Measurements from ENCODE around the gene TRIM15. TPM values are rescaled to one million over a fixed set of nuclear protein-coding genes. Genes with fewer than 3 reads are reported as not detected.

The TRIM15 gene
- total RNA-seq, 1 donor from 2014 or later: 0.92 TPM

- Mint-ChIP-seq H3K4me3 (no peak overlapping the region), H3K36me3 (peaks cover 40% of the 10 kb centered on the region), H3K27ac (no peak overlapping the region), H3K4me1 (ENCODE audit: unreplicated experiment) (no peaks in the 10 kb centered on the region), H3K9me3 (no peaks in the 10 kb centered on the region), H3K27me3 (no peaks in the 10 kb centered on the region)
- DNase-seq (ENCODE audit: extremely low spot score, unreplicated experiment): no peak
- no peak for TF ChIP-seq CTCF (conservative IDR thresholded peaks at IDR 0.05)
These were observed 31.7 kb downstream of the TRIM15 start for GRCh38 chr6:30194797-30195690.

GRCh38 chr6:30195951-30196350 is 32.6 kb downstream of the TRIM15 start:
- TF ChIP-seq CTCF (conservative IDR thresholded peaks at IDR 0.05): no peak
- H3K27ac Mint-ChIP-seq: no peak overlapping the region
- no peaks in the 10 kb centered on the region for H3K4me1 Mint-ChIP-seq (ENCODE audit: unreplicated experiment)
- H3K4me3 Mint-ChIP-seq: no peak overlapping the region
- H3K36me3 Mint-ChIP-seq: peaks cover 37% of the 10 kb centered on the region
- DNase-seq (ENCODE audit: extremely low spot score, unreplicated experiment): no peak
- no peaks in the 10 kb centered on the region for H3K9me3 Mint-ChIP-seq
- H3K27me3 Mint-ChIP-seq: no peaks in the 10 kb centered on the region

GRCh38 chr6:30196376-30196775 is 33.0 kb downstream of the TRIM15 start:
- H3K4me1 Mint-ChIP-seq (ENCODE audit: unreplicated experiment): no peaks in the 10 kb centered on the region
- no peaks in the 10 kb centered on the region for H3K27me3 Mint-ChIP-seq
- no peaks in the 10 kb centered on the region for H3K9me3 Mint-ChIP-seq
- TF ChIP-seq CTCF (conservative IDR thresholded peaks at IDR 0.05): no peak
- no peak overlapping the region for H3K4me3 Mint-ChIP-seq
- no peak overlapping the region for H3K27ac Mint-ChIP-seq
- no peak for DNase-seq (ENCODE audit: extremely low spot score, unreplicated experiment)
- H3K36me3 Mint-ChIP-seq: peaks cover 33% of the 10 kb centered on the region

- no peak for TF ChIP-seq CTCF (conservative IDR thresholded peaks at IDR 0.05)
- no peaks in the 10 kb centered on the region for H3K27me3 Mint-ChIP-seq
- H3K4me1 Mint-ChIP-seq (ENCODE audit: unreplicated experiment): peaks cover 5% of the 10 kb centered on the region
- DNase-seq (ENCODE audit: extremely low spot score, unreplicated experiment): no peak
- no peak overlapping the region for H3K4me3 Mint-ChIP-seq
- no peak overlapping the region for H3K27ac Mint-ChIP-seq
- peaks cover 29% of the 10 kb centered on the region for H3K36me3 Mint-ChIP-seq
- H3K9me3 Mint-ChIP-seq: no peaks in the 10 kb centered on the region
These were observed 35.1 kb downstream of the TRIM15 start for GRCh38 chr6:30198166-30199084.

GRCh38 chr6:30200551-30201281 is 37.4 kb downstream of the TRIM15 start:
- Mint-ChIP-seq H3K9me3 (no peaks in the 10 kb centered on the region), H3K36me3 (peaks cover 21% of the 10 kb centered on the region), H3K27ac (peak overlapping the region; percentile 61), H3K27me3 (no peaks in the 10 kb centered on the region), H3K4me3 (no peak overlapping the region), H3K4me1 (ENCODE audit: unreplicated experiment) (peaks cover 5% of the 10 kb centered on the region)
- no peak for TF ChIP-seq CTCF (conservative IDR thresholded peaks at IDR 0.05)
- DNase-seq (ENCODE audit: extremely low spot score, unreplicated experiment): no peak
